HT-29 (cell line): ENCODE measurements around the gene NCOR1. TPM values are rescaled to one million over a fixed set of nuclear protein-coding genes. Genes with fewer than 3 reads are reported as not detected.
"Not testable (repeated sequence)": the region's sequence is repeated elsewhere in the genome, so short reads cannot be mapped to it uniquely, and the experiment has no call there.

Source experiments
- DNase-seq: peaks from one replicate; pipeline ENCODE4 v3.0.0-alpha.2; 2015; ENCODE audit warnings: low spot score
- total RNA-seq: library from RNA; depleted of rRNA; stranded (reverse); fragments of >200 nt; shearing (Covaris generic); gene quantifications from 2 replicates; pipeline ENCODE4 v1.2.3, GENCODE V29; 2014

The NCOR1 gene
- total RNA-seq, 1 experiment from 2014 or later = 67.7 TPM

GRCh38 chr17:16150251-16150856, 65.0 kb downstream of the NCOR1 start:
- peak; percentile 41 for DNase-seq

- DNase-seq = no peak
Measured at GRCh38 chr17:16148596-16148995, 66.7 kb downstream of the NCOR1 start.

GRCh38 chr17:16145319-16145890, 69.9 kb downstream of the NCOR1 start:
- DNase-seq = not testable (repeated sequence)

GRCh38 chr17:16141685-16142084, 73.6 kb downstream of the NCOR1 start:
- no peak for DNase-seq

GRCh38 chr17:16140854-16141253, 74.5 kb downstream of the NCOR1 start:
- DNase-seq = no peak

GRCh38 chr17:16135461-16135860, 79.9 kb downstream of the NCOR1 start:
- no peak for DNase-seq

- no peak for DNase-seq
Measured at GRCh38 chr17:16131593-16131992, 83.7 kb downstream of the NCOR1 start.

GRCh38 chr17:16129441-16130205, 85.7 kb downstream of the NCOR1 start:
- no peak for DNase-seq

- no peak for DNase-seq
Measured at GRCh38 chr17:16123531-16123930, 91.8 kb downstream of the NCOR1 start.

- DNase-seq = no peak
Measured at GRCh38 chr17:16122697-16123434, 92.5 kb downstream of the NCOR1 start.

- no peak for DNase-seq
Measured at GRCh38 chr17:16121915-16122314, 93.4 kb downstream of the NCOR1 start.

- DNase-seq = no peak
Measured at GRCh38 chr17:16120937-16121336, 94.4 kb downstream of the NCOR1 start.

GRCh38 chr17:16117149-16117548, 98.2 kb downstream of the NCOR1 start:
- DNase-seq = no peak

GRCh38 chr17:16115077-16115698, 100.1 kb downstream of the NCOR1 start:
- DNase-seq = not testable (repeated sequence)

- no peak for DNase-seq
Measured at GRCh38 chr17:16108871-16109270, 106.5 kb downstream of the NCOR1 start.

- no peak for DNase-seq
Measured at GRCh38 chr17:16108386-16108785, 106.9 kb downstream of the NCOR1 start.

- no peak for DNase-seq
Measured at GRCh38 chr17:16107165-16107770, 108.1 kb downstream of the NCOR1 start.

- no peak for DNase-seq
Measured at GRCh38 chr17:16106161-16106891, 109.0 kb downstream of the NCOR1 start.

- DNase-seq = no peak
Measured at GRCh38 chr17:16104189-16104588, 111.1 kb downstream of the NCOR1 start.

GRCh38 chr17:16101440-16101839, 113.9 kb downstream of the NCOR1 start:
- no peak for DNase-seq
